ENCODE data around the gene GABPB1. TPM values are rescaled to one million over a fixed set of nuclear protein-coding genes. Genes with fewer than 3 reads are reported as not detected.

Gene GABPB1
- polyA plus RNA-seq, 4 donors = 4.3 to 17.6 (median 6.6) TPM

- FAIRE-seq (no peak), DNase-seq (peak; percentile 81 to 87)
- Histone ChIP-seq H3K27me3 (ENCODE audit: control insufficient read depth in 3 of 3, insufficient read depth in 3 of 3, low read length in 3 of 3) (no peaks in the 10 kb centered on the region), H3K27ac (ENCODE audit: low read depth in 1 of 3, low read length in 2 of 3) (peak overlapping the region; percentile 99), H3K4me1 (ENCODE audit: control insufficient read depth in 3 of 3, insufficient read depth in 2 of 3, low read depth in 1 of 3, low read length in 2 of 3) (peaks cover 0 to 20% (median 5%) of the 10 kb centered on the region in 3 donors), H3K9me3 (ENCODE audit: control insufficient read depth in 2 of 2, insufficient read depth in 1 of 2, low read depth in 1 of 2, low read length in 1 of 2) (no peaks in the 10 kb centered on the region), H3K4me3 (ENCODE audit: low read depth in 1 of 3, low read length in 3 of 3) (peak overlapping the region; percentile 93 to 99 (median 96)), H3K36me3 (ENCODE audit: control insufficient read depth in 3 of 3, insufficient read depth in 2 of 3, low read depth in 1 of 3, low read length in 3 of 3) (peaks cover 0 to 6% (median 0%) of the 10 kb centered on the region in 3 donors)
- 0% methylated on average over 59 to 79 of the region's 79 CpGs for WGBS, 3 donors
Observed at GRCh38 chr15:50353975-50354837, 792 bp downstream of the GABPB1 start.

DNA sequence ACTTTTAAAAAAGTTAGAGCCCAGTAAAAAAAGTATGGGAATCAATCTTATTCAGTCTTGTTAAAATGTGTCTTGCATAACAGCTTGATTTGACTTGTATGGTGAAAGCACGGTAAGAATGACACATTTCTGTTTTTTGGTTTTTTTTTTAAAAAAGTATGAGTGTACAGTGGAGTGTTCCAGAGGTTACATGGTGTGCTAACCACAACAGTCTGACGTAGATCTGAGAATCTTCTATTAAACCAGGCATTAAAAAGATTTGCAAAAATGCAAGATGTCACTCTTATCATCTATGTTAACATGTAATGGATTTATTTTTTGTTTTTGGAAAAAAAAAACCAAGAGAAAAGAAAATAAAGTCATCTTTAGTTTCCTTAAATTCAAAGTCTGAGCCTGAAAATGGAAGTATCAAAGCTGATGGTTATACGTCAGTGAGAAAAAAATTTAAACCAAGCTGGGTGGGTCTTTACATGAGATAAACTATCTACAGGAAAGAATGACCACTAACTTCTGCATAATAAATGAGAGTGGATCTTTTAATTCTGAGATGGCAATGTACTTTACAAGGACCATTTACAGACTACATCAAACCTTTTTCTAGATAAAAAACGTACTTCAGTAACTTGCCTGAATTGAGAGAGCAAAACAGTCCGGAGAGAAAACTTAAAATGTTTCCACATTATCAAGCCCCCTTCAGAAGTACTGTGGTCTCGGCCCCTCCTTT, 1.6 kb downstream of the GABPB1 start:
- H3K9me3 ChIP-seq (ENCODE audit: control insufficient read depth in 2 of 2, insufficient read depth in 1 of 2, low read depth in 1 of 2, low read length in 1 of 2) = no peaks in the 10 kb centered on the region
- peaks cover 0 to 20% (median 5%) of the 10 kb centered on the region in 3 donors for H3K4me1 ChIP-seq (ENCODE audit: control insufficient read depth in 3 of 3, insufficient read depth in 2 of 3, low read depth in 1 of 3, low read length in 2 of 3)
- no peaks in the 10 kb centered on the region for H3K27me3 ChIP-seq (ENCODE audit: control insufficient read depth in 3 of 3, insufficient read depth in 3 of 3, low read length in 3 of 3)
- H3K27ac ChIP-seq (ENCODE audit: low read depth in 1 of 3, low read length in 2 of 3) = peak overlapping the region; percentile 99
- peaks cover 0 to 6% (median 0%) of the 10 kb centered on the region in 3 donors for H3K36me3 ChIP-seq (ENCODE audit: control insufficient read depth in 3 of 3, insufficient read depth in 2 of 3, low read depth in 1 of 3, low read length in 3 of 3)
- FAIRE-seq (no peak), DNase-seq (peak in 1 of 2 donors; percentile 56)
- peak overlapping the region; percentile 93 to 99 (median 96) for H3K4me3 ChIP-seq (ENCODE audit: low read depth in 1 of 3, low read length in 3 of 3)
- 0 to 1% (median 1%) methylated on average over 6 of the region's 6 CpGs for WGBS, 3 donors

GRCh38 chr15:50350621-50351020, 4.4 kb downstream of the GABPB1 start:
- Histone ChIP-seq H3K4me1 (ENCODE audit: control insufficient read depth in 3 of 3, insufficient read depth in 2 of 3, low read depth in 1 of 3, low read length in 2 of 3) (peaks cover 0 to 11% (median 5%) of the 10 kb centered on the region in 3 donors), H3K9me3 (ENCODE audit: control insufficient read depth in 2 of 2, insufficient read depth in 1 of 2, low read depth in 1 of 2, low read length in 1 of 2) (no peaks in the 10 kb centered on the region), H3K27ac (ENCODE audit: low read depth in 1 of 3, low read length in 2 of 3) (no peak overlapping the region), H3K4me3 (ENCODE audit: low read depth in 1 of 3, low read length in 3 of 3) (no peak overlapping the region), H3K27me3 (ENCODE audit: control insufficient read depth in 3 of 3, insufficient read depth in 3 of 3, low read length in 3 of 3) (no peaks in the 10 kb centered on the region), H3K36me3 (ENCODE audit: control insufficient read depth in 3 of 3, insufficient read depth in 2 of 3, low read depth in 1 of 3, low read length in 3 of 3) (peaks cover 0 to 2% (median 0%) of the 10 kb centered on the region in 3 donors)
- FAIRE-seq (no peak), DNase-seq (no peak)
- 49 to 64% (median 54%) methylated on average over 3 of the region's 3 CpGs for WGBS, 3 donors

GRCh38 chr15:50345298-50345697, 9.7 kb downstream of the GABPB1 start:
- DNase-seq (no peak), FAIRE-seq (no peak)
- Histone ChIP-seq H3K27ac (ENCODE audit: low read depth in 1 of 3, low read length in 2 of 3) (no peak overlapping the region), H3K9me3 (ENCODE audit: control insufficient read depth in 2 of 2, insufficient read depth in 1 of 2, low read depth in 1 of 2, low read length in 1 of 2) (no peaks in the 10 kb centered on the region), H3K36me3 (ENCODE audit: control insufficient read depth in 3 of 3, insufficient read depth in 2 of 3, low read depth in 1 of 3, low read length in 3 of 3) (no peaks in the 10 kb centered on the region), H3K4me1 (ENCODE audit: control insufficient read depth in 3 of 3, insufficient read depth in 2 of 3, low read depth in 1 of 3, low read length in 2 of 3) (no peaks in the 10 kb centered on the region), H3K4me3 (ENCODE audit: low read depth in 1 of 3, low read length in 3 of 3) (no peak overlapping the region), H3K27me3 (ENCODE audit: control insufficient read depth in 3 of 3, insufficient read depth in 3 of 3, low read length in 3 of 3) (no peaks in the 10 kb centered on the region)
- WGBS, 3 donors = 92 to 97% (median 93%) methylated on average over 5 of the region's 5 CpGs

DNA sequence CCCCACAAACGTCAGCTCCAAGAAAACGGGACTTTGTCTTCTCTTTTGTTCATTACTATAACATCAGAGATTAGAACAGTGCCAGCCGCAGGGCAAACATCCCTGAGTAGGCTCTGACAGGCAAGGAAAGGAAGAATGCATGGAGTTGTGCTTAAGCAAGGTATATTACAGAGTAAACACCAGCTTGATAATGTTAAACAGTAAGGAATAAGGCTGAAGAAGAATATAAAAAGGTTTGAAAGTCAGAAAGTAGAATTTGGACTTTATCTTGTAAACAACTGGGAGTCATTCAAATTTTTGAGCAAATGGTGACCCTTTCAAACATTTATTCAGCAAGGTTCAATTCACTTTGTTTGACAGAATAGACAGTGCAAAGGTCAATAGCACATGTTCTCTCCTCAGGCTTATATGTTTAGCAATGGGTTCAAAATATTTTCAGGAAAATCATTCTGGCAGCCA, 11.0 kb downstream of the GABPB1 start:
- no peaks in the 10 kb centered on the region for H3K27me3 ChIP-seq (ENCODE audit: control insufficient read depth in 3 of 3, insufficient read depth in 3 of 3, low read length in 3 of 3)

DNA sequence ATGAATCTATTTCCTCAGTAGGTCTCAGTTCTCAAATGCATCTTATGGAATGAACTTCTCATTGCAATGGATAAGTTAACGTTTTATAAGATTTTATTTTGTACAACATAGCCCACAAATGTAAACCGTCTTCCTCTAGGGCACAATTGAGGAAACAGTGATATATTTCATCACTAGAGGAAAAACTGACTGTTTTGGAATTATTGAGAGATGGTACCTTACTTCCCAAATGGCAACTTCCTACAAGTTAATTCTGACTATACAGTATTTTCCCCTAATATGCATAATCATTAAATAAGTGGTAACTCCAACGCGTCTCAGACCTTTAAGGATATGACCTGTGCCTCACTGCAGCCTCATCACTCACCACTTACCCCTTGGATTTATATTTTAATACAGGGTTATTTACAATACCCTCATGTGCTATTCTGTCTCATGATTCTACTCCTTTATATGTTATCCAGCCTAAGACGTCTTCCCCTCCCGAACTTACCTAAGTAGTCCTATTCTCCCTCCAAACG, 13.3 kb downstream of the GABPB1 start:
- FAIRE-seq = no peak
- Histone ChIP-seq H3K4me1 (ENCODE audit: control insufficient read depth in 3 of 3, insufficient read depth in 2 of 3, low read depth in 1 of 3, low read length in 2 of 3) (no peaks in the 10 kb centered on the region), H3K4me3 (ENCODE audit: low read depth in 1 of 3, low read length in 3 of 3) (no peak overlapping the region), H3K9me3 (ENCODE audit: control insufficient read depth in 2 of 2, insufficient read depth in 1 of 2, low read depth in 1 of 2, low read length in 1 of 2) (no peaks in the 10 kb centered on the region), H3K36me3 (ENCODE audit: control insufficient read depth in 3 of 3, insufficient read depth in 2 of 3, low read depth in 1 of 3, low read length in 3 of 3) (peaks cover 0 to 15% (median 0%) of the 10 kb centered on the region in 3 donors), H3K27ac (ENCODE audit: low read depth in 1 of 3, low read length in 2 of 3) (no peak overlapping the region), H3K27me3 (ENCODE audit: control insufficient read depth in 3 of 3, insufficient read depth in 3 of 3, low read length in 3 of 3) (no peaks in the 10 kb centered on the region)
- no peak for DNase-seq
- 85 to 94% (median 90%) methylated on average over 7 of the region's 7 CpGs for WGBS, 3 donors

More for the DNA sequence above, 11.0 kb downstream of the GABPB1 start:
- WGBS, 3 donors = 7 to 67% (median 30%) methylated on average over 3 of the region's 3 CpGs
- FAIRE-seq = no peak
- H3K27ac ChIP-seq (ENCODE audit: low read depth in 1 of 3, low read length in 2 of 3) = peak overlapping the region in 1 of 3 donors; percentile 16
- H3K9me3 ChIP-seq (ENCODE audit: control insufficient read depth in 2 of 2, insufficient read depth in 1 of 2, low read depth in 1 of 2, low read length in 1 of 2) = no peaks in the 10 kb centered on the region
- no peaks in the 10 kb centered on the region for H3K4me1 ChIP-seq (ENCODE audit: control insufficient read depth in 3 of 3, insufficient read depth in 2 of 3, low read depth in 1 of 3, low read length in 2 of 3)
- peak; percentile 62 to 78 for DNase-seq
- H3K36me3 ChIP-seq (ENCODE audit: control insufficient read depth in 3 of 3, insufficient read depth in 2 of 3, low read depth in 1 of 3, low read length in 3 of 3) = peaks cover 0 to under 1% (median 0%) of the 10 kb centered on the region in 3 donors
- no peak overlapping the region for H3K4me3 ChIP-seq (ENCODE audit: low read depth in 1 of 3, low read length in 3 of 3)

DNA sequence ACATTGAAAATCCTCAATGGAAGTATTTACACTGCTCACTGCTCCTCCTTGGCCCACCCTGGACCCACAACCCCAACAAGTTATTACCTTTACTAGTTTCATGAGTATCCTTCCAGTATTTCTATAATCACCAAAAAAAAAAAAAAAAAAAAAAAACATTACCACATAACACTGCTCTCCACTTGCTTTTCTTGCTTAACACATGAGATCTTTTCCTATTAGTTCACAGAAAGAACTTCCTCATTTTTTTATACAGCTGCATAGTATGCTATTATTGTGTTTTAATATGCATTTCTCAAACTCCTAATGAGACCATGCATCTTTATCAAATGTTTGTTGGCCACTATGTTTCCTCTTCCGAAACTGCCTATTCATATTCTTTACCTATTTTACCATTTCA, 14.6 kb downstream of the GABPB1 start:
- Histone ChIP-seq H3K36me3 (ENCODE audit: control insufficient read depth in 3 of 3, insufficient read depth in 2 of 3, low read depth in 1 of 3, low read length in 3 of 3) (peaks cover 0 to 18% (median 0%) of the 10 kb centered on the region in 3 donors), H3K27me3 (ENCODE audit: control insufficient read depth in 3 of 3, insufficient read depth in 3 of 3, low read length in 3 of 3) (no peaks in the 10 kb centered on the region), H3K4me3 (ENCODE audit: low read depth in 1 of 3, low read length in 3 of 3) (no peak overlapping the region), H3K9me3 (ENCODE audit: control insufficient read depth in 2 of 2, insufficient read depth in 1 of 2, low read depth in 1 of 2, low read length in 1 of 2) (no peaks in the 10 kb centered on the region), H3K27ac (ENCODE audit: low read depth in 1 of 3, low read length in 2 of 3) (no peak overlapping the region), H3K4me1 (ENCODE audit: control insufficient read depth in 3 of 3, insufficient read depth in 2 of 3, low read depth in 1 of 3, low read length in 2 of 3) (no peaks in the 10 kb centered on the region)
- FAIRE-seq (no peak), DNase-seq (no peak)
- WGBS, 3 donors = 91 to 97% (median 96%) methylated on average over 1 of the region's 1 CpG

DNA sequence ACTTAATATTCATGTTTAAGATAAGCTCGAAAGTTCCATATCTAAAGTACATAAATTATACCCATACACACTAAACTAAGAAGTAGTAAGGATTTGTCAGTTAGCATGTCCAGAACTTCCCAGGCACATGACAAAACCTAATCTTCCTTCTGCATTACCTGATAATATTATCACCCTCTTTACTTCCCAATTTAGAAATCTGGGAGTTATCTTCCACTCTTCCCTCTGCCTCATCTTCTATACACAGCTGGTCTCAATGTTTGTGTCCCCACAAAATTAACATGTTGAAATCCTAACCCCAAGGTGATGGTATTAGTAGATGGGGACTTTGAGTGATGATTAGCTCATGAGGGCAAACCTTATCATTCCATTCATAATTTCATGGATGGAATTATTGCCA, 15.3 kb downstream of the GABPB1 start:
- no peak for FAIRE-seq
- Histone ChIP-seq H3K27ac (ENCODE audit: low read depth in 1 of 3, low read length in 2 of 3) (no peak overlapping the region), H3K27me3 (ENCODE audit: control insufficient read depth in 3 of 3, insufficient read depth in 3 of 3, low read length in 3 of 3) (no peaks in the 10 kb centered on the region), H3K4me1 (ENCODE audit: control insufficient read depth in 3 of 3, insufficient read depth in 2 of 3, low read depth in 1 of 3, low read length in 2 of 3) (no peaks in the 10 kb centered on the region), H3K36me3 (ENCODE audit: control insufficient read depth in 3 of 3, insufficient read depth in 2 of 3, low read depth in 1 of 3, low read length in 3 of 3) (peaks cover 0 to 18% (median 0%) of the 10 kb centered on the region in 3 donors), H3K9me3 (ENCODE audit: control insufficient read depth in 2 of 2, insufficient read depth in 1 of 2, low read depth in 1 of 2, low read length in 1 of 2) (no peaks in the 10 kb centered on the region), H3K4me3 (ENCODE audit: low read depth in 1 of 3, low read length in 3 of 3) (no peak overlapping the region)
- 28 to 65% (median 29%) methylated on average over 1 of the region's 1 CpG for WGBS, 3 donors
- DNase-seq = no peak

All from small intestine (tissue), 7 donors.